ENCODE results near the gene NFASC. TPM values are rescaled to one million over a fixed set of nuclear protein-coding genes. Genes with fewer than 3 reads are reported as not detected.

Gene NFASC
- total and polyA plus RNA-seq, 2 donors from 2014 or later, result 23.2 to 29.9 TPM

DNA sequence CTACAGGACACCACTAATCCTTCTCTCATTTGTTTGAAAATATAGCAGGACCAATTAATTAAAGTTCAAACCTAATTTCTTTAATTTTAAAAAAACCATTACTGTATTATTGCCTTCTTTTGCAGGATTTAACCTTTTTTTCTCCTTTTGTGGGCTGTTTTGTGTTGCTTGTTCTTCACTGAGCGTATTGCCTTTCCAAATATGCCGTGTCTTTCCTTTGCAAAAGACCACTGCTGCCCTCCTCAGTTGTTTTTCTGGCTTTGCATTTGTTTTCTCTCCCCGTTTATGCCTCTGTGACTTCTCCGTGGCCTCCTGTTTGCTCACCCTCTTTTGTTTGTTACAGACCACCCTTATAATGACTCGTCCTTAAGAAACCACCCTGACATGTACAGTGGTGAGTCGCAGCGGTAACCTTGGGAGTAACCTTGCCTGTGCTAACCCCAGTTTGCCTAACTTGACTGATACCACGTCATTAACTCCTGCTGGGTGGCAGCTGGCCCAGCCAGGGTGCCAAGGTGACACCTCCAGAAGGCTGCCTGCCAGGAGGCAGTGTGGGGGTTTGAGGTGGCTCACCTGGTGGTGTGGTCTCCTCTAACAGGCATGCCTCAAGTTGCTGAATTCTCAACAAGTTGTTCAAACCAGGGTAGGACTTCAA, 91.2 kb downstream of the NFASC start:
- Histone ChIP-seq H3K4me3 (ENCODE audit: low read length in 3 of 3) (no peak overlapping the region), H3K9me3 (ENCODE audit: control insufficient read depth in 2 of 3, insufficient read depth in 1 of 3, low read length in 3 of 3) (no peaks in the 10 kb centered on the region), H3K36me3 (ENCODE audit: control insufficient read depth in 2 of 3, insufficient read depth in 3 of 3, low read length in 3 of 3) (peaks cover 0 to 5% (median 3%) of the 10 kb centered on the region in 3 donors), H3K9ac (ENCODE audit: low read length in 3 of 3) (peak overlapping the region in 1 of 3 donors; percentile 32), H3K27me3 (ENCODE audit: control insufficient read depth, insufficient read depth, low read length) (no peaks in the 10 kb centered on the region), H3K4me1 (ENCODE audit: control insufficient read depth in 2 of 3, insufficient read depth in 2 of 3, low read depth in 1 of 3, low read length in 3 of 3) (no peaks in the 10 kb centered on the region), H3K27ac (ENCODE audit: low read depth in 2 of 2, low read length in 2 of 2) (no peak overlapping the region)
- DNase-seq (peak in 1 of 5 donors; percentile 23), FAIRE-seq (no peak)
- TF ChIP-seq, protein P1, sequence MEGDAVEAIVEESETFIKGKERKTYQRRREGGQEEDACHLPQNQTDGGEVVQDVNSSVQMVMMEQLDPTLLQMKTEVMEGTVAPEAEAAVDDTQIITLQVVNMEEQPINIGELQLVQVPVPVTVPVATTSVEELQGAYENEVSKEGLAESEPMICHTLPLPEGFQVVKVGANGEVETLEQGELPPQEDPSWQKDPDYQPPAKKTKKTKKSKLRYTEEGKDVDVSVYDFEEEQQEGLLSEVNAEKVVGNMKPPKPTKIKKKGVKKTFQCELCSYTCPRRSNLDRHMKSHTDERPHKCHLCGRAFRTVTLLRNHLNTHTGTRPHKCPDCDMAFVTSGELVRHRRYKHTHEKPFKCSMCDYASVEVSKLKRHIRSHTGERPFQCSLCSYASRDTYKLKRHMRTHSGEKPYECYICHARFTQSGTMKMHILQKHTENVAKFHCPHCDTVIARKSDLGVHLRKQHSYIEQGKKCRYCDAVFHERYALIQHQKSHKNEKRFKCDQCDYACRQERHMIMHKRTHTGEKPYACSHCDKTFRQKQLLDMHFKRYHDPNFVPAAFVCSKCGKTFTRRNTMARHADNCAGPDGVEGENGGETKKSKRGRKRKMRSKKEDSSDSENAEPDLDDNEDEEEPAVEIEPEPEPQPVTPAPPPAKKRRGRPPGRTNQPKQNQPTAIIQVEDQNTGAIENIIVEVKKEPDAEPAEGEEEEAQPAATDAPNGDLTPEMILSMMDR (IDR thresholded peaks at IDR 0.05; ENCODE audit: borderline replicate concordance, extremely low read depth, insufficient read depth), result no peak
- intact Hi-C loops (cut with DNase I), result no loop called here

DNA sequence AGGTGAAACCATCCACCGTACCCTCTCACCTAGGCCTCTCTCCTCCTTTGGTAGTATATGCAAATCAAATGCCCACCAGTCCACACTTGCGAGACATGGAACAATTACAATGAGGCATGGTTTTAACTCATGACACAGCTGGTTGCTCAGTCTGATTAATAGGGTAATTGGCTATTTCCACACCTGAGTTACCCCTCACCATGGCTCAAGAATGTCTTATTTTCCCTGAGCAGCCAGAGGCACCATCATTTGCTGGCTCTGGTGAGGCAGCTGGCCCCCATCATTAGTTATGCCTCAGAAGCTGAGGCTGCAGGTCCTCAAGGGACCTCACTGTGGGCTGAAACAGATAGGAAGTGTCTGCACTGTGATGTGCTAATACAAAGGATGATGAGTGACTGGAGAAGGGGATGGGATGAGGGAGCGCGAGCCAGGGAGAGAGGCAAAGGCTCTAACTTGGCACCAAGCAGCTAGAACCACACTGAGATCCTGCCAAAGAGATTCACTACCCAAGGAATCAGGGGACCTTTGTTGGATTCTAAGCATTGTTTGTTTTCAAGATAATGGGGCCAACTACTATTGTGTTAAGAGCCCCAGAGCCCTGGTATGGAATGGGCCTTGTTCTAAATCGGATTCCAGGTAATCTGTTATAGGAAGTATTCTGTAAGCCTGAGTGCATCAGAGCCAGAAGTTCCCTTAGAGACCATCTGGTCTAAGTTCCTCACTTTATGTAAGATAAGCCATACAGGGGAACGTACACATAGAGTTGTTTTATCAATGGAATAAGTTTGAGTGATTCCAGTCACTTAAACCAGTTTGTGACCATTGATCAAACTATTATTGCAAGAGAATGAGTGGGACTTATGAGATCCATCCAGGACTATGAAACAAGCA, 92.3 kb downstream of the NFASC start:
- TF ChIP-seq, protein P1 (IDR thresholded peaks at IDR 0.05; ENCODE audit: borderline replicate concordance, extremely low read depth, insufficient read depth), result no peak

DNA sequence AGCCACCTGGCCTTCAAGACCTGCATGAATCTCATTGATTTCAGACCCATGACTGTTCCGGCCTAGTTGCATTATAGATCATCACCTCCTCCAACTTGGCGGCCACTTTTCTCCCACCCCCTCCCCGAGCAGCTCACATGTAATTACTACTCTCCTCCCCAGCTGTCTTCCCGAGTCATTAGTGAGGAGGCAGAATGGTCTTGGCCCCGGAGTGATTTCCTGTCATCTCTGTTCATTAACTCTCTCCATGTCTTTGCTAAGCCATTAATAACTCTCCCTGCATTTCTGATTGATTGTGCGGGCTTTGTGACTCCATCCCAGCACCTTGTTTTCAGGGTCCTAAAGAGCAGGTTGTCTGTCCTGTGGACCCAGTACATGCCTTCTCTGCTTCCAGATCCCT, 96.8 kb downstream of the NFASC start:
- no peak for DNase-seq
- Histone ChIP-seq H3K4me1 (ENCODE audit: control insufficient read depth in 2 of 3, insufficient read depth in 2 of 3, low read depth in 1 of 3, low read length in 3 of 3) (no peaks in the 10 kb centered on the region), H3K27me3 (ENCODE audit: control insufficient read depth, insufficient read depth, low read length) (no peaks in the 10 kb centered on the region), H3K36me3 (ENCODE audit: control insufficient read depth in 2 of 3, insufficient read depth in 3 of 3, low read length in 3 of 3) (peaks cover 0 to 12% (median 4%) of the 10 kb centered on the region in 3 donors), H3K9me3 (ENCODE audit: control insufficient read depth in 2 of 3, insufficient read depth in 1 of 3, low read length in 3 of 3) (no peaks in the 10 kb centered on the region), H3K9ac (ENCODE audit: low read length in 3 of 3) (no peak overlapping the region), H3K4me3 (ENCODE audit: low read length in 3 of 3) (no peak overlapping the region), H3K27ac (ENCODE audit: low read depth in 2 of 2, low read length in 2 of 2) (no peak overlapping the region)
- intact Hi-C loops (cut with DNase I), result loop anchor here (5.0 kb wide), 1 partner anchor 55 kb away; no protein-coding TSS in a partner anchor
- FAIRE-seq, result no peak
- TF ChIP-seq, protein P1 (IDR thresholded peaks at IDR 0.05; ENCODE audit: borderline replicate concordance, extremely low read depth, insufficient read depth), result no peak

More for the DNA sequence above, 92.3 kb downstream of the NFASC start:
- DNase-seq (peak in 3 of 5 donors; percentile 30 to 65 (median 46)), FAIRE-seq (no peak)
- Histone ChIP-seq H3K27me3 (ENCODE audit: control insufficient read depth, insufficient read depth, low read length) (no peaks in the 10 kb centered on the region), H3K36me3 (ENCODE audit: control insufficient read depth in 2 of 3, insufficient read depth in 3 of 3, low read length in 3 of 3) (peaks cover 0 to 5% (median 0%) of the 10 kb centered on the region in 3 donors), H3K9ac (ENCODE audit: low read length in 3 of 3) (no peak overlapping the region), H3K4me1 (ENCODE audit: control insufficient read depth in 2 of 3, insufficient read depth in 2 of 3, low read depth in 1 of 3, low read length in 3 of 3) (no peaks in the 10 kb centered on the region), H3K9me3 (ENCODE audit: control insufficient read depth in 2 of 3, insufficient read depth in 1 of 3, low read length in 3 of 3) (no peaks in the 10 kb centered on the region), H3K27ac (ENCODE audit: low read depth in 2 of 2, low read length in 2 of 2) (no peak overlapping the region), H3K4me3 (ENCODE audit: low read length in 3 of 3) (no peak overlapping the region)
- intact Hi-C loops (cut with DNase I), result no loop called here

Data from kidney (tissue), 14 donors.